Activated naive CD8-positive, alpha-beta T cell treated with anti-CD3 and anti-CD28 coated beads, Interleukin-2, amount 50 U/mL, for 24 hours (primary cell): ENCODE measurements around the gene MYH14.

Experiments used
- ATAC-seq: fragments of 150-1000 bp; cut with Tn5 transposase; one replicate; pipeline ENCODE4 v1.10.0; 2021
- DNase-seq: peaks from one replicate; pipeline ENCODE4 v3.0.0; 2021
- H3K27ac Mint-ChIP-seq: one replicate; pipeline ENCODE4 v1.8.0; 2021; ENCODE audit warnings: mild to moderate bottlenecking, mixed read lengths
- H3K27me3 Mint-ChIP-seq: one replicate; pipeline ENCODE4 v1.8.0; 2021; ENCODE audit warnings: mixed read lengths
- H3K36me3 Mint-ChIP-seq: one replicate; pipeline ENCODE4 v1.8.0; 2021; ENCODE audit warnings: low read depth, mixed read lengths
- H3K4me1 Mint-ChIP-seq: one replicate; pipeline ENCODE4 v1.8.0; 2021; ENCODE audit warnings: mixed read lengths
- H3K4me3 Mint-ChIP-seq: one replicate; pipeline ENCODE4 v1.8.0; 2021; ENCODE audit warnings: mild to moderate bottlenecking, moderate library complexity, mixed read lengths
- H3K9me3 Mint-ChIP-seq: one replicate; pipeline ENCODE4 v1.8.0; 2021; ENCODE audit warnings: mixed read lengths

MYH14 gene

GRCh38 chr19:50314724-50315708, 111.6 kb downstream of the MYH14 start:
- H3K9me3 Mint-ChIP-seq, result no peaks in the 10 kb centered on the region
- H3K27me3 Mint-ChIP-seq, result peaks cover 62% of the 10 kb centered on the region
- peaks cover 13% of the 10 kb centered on the region for H3K4me1 Mint-ChIP-seq
- H3K27ac Mint-ChIP-seq, result no peak overlapping the region
- H3K36me3 Mint-ChIP-seq, result no peaks in the 10 kb centered on the region
- ATAC-seq (no peak), DNase-seq (no peak)
- H3K4me3 Mint-ChIP-seq, result peak overlapping the region; percentile 34

GRCh38 chr19:50315773-50316448, 112.5 kb downstream of the MYH14 start:
- no peaks in the 10 kb centered on the region for H3K9me3 Mint-ChIP-seq
- peaks cover 13% of the 10 kb centered on the region for H3K4me1 Mint-ChIP-seq
- ATAC-seq (peak; percentile 79), DNase-seq (peak; percentile 58)
- peak overlapping the region; percentile 6 for H3K4me3 Mint-ChIP-seq
- H3K36me3 Mint-ChIP-seq, result no peaks in the 10 kb centered on the region
- no peak overlapping the region for H3K27ac Mint-ChIP-seq
- H3K27me3 Mint-ChIP-seq, result peaks cover 53% of the 10 kb centered on the region

GRCh38 chr19:50317115-50317514, 113.7 kb downstream of the MYH14 start:
- H3K27ac Mint-ChIP-seq, result no peak overlapping the region
- no peak overlapping the region for H3K4me3 Mint-ChIP-seq
- peaks cover 13% of the 10 kb centered on the region for H3K4me1 Mint-ChIP-seq

GRCh38 chr19:50318438-50318837, 115.0 kb downstream of the MYH14 start:
- Mint-ChIP-seq H3K27me3 (peaks cover 34% of the 10 kb centered on the region), H3K27ac (no peak overlapping the region), H3K4me3 (no peak overlapping the region), H3K36me3 (no peaks in the 10 kb centered on the region), H3K4me1 (peaks cover 13% of the 10 kb centered on the region), H3K9me3 (no peaks in the 10 kb centered on the region)
- no peak for DNase-seq
- ATAC-seq, result no peak

More at GRCh38 chr19:50317115-50317514, 113.7 kb downstream of the MYH14 start:
- Mint-ChIP-seq H3K27me3 (peaks cover 46% of the 10 kb centered on the region), H3K36me3 (no peaks in the 10 kb centered on the region), H3K9me3 (no peaks in the 10 kb centered on the region)
- DNase-seq (no peak), ATAC-seq (no peak)

- ATAC-seq (no peak), DNase-seq (no peak)
- Mint-ChIP-seq H3K36me3 (no peaks in the 10 kb centered on the region), H3K4me3 (no peak overlapping the region), H3K27me3 (peaks cover 27% of the 10 kb centered on the region), H3K9me3 (no peaks in the 10 kb centered on the region), H3K27ac (no peak overlapping the region), H3K4me1 (peaks cover 13% of the 10 kb centered on the region)
These were observed 115.7 kb downstream of the MYH14 start for GRCh38 chr19:50319156-50319555.

- Mint-ChIP-seq H3K4me3 (no peak overlapping the region), H3K4me1 (peaks cover 9% of the 10 kb centered on the region), H3K27me3 (peaks cover 29% of the 10 kb centered on the region), H3K9me3 (no peaks in the 10 kb centered on the region), H3K36me3 (no peaks in the 10 kb centered on the region), H3K27ac (no peak overlapping the region)
- ATAC-seq (no peak), DNase-seq (no peak)
These were observed 116.6 kb downstream of the MYH14 start for GRCh38 chr19:50320051-50320450.

- H3K27me3 Mint-ChIP-seq, result peaks cover 29% of the 10 kb centered on the region
- no peak for DNase-seq
- no peaks in the 10 kb centered on the region for H3K36me3 Mint-ChIP-seq
- H3K27ac Mint-ChIP-seq, result no peak overlapping the region
- no peaks in the 10 kb centered on the region for H3K9me3 Mint-ChIP-seq
- no peak for ATAC-seq
- peaks cover 8% of the 10 kb centered on the region for H3K4me1 Mint-ChIP-seq
- H3K4me3 Mint-ChIP-seq, result no peak overlapping the region
These were observed 117.2 kb downstream of the MYH14 start for GRCh38 chr19:50320596-50320995.

- H3K27ac Mint-ChIP-seq, result no peak overlapping the region
- DNase-seq, result no peak
- ATAC-seq, result no peak
- H3K9me3 Mint-ChIP-seq, result no peaks in the 10 kb centered on the region
- H3K4me1 Mint-ChIP-seq, result peaks cover 5% of the 10 kb centered on the region
- H3K4me3 Mint-ChIP-seq, result no peak overlapping the region
- no peaks in the 10 kb centered on the region for H3K36me3 Mint-ChIP-seq
- H3K27me3 Mint-ChIP-seq, result peaks cover 32% of the 10 kb centered on the region
These were observed 118.4 kb downstream of the MYH14 start for GRCh38 chr19:50321831-50322230.

GRCh38 chr19:50322234-50322633, 118.8 kb downstream of the MYH14 start:
- H3K4me3 Mint-ChIP-seq, result no peak overlapping the region
- H3K27ac Mint-ChIP-seq, result no peak overlapping the region
- no peaks in the 10 kb centered on the region for H3K9me3 Mint-ChIP-seq
- peaks cover 9% of the 10 kb centered on the region for H3K4me1 Mint-ChIP-seq
- no peaks in the 10 kb centered on the region for H3K36me3 Mint-ChIP-seq
- peaks cover 36% of the 10 kb centered on the region for H3K27me3 Mint-ChIP-seq
- no peak for DNase-seq
- ATAC-seq, result no peak

- H3K4me1 Mint-ChIP-seq, result peaks cover 14% of the 10 kb centered on the region
- H3K27me3 Mint-ChIP-seq, result peaks cover 35% of the 10 kb centered on the region
- peaks cover 2% of the 10 kb centered on the region for H3K36me3 Mint-ChIP-seq
- no peak overlapping the region for H3K4me3 Mint-ChIP-seq
- H3K27ac Mint-ChIP-seq, result no peak overlapping the region
- DNase-seq, result no peak
- no peak for ATAC-seq
- no peaks in the 10 kb centered on the region for H3K9me3 Mint-ChIP-seq
These were observed 119.7 kb downstream of the MYH14 start for GRCh38 chr19:50322931-50323781.

GRCh38 chr19:50323782-50324133, 120.3 kb downstream of the MYH14 start:
- Mint-ChIP-seq H3K36me3 (peaks cover 2% of the 10 kb centered on the region), H3K4me1 (peaks cover 14% of the 10 kb centered on the region), H3K4me3 (no peak overlapping the region), H3K9me3 (no peaks in the 10 kb centered on the region), H3K27me3 (peaks cover 35% of the 10 kb centered on the region), H3K27ac (no peak overlapping the region)
- ATAC-seq (no peak), DNase-seq (no peak)

- Mint-ChIP-seq H3K9me3 (peaks cover under 1% of the 10 kb centered on the region), H3K4me1 (peaks cover 15% of the 10 kb centered on the region), H3K27ac (no peak overlapping the region), H3K4me3 (no peak overlapping the region), H3K36me3 (peaks cover 2% of the 10 kb centered on the region), H3K27me3 (peaks cover 33% of the 10 kb centered on the region)
- DNase-seq (no peak), ATAC-seq (no peak)
These were observed 120.9 kb downstream of the MYH14 start for GRCh38 chr19:50324331-50324730.

GRCh38 chr19:50325310-50326100, 122.1 kb downstream of the MYH14 start:
- Mint-ChIP-seq H3K4me1 (peaks cover 25% of the 10 kb centered on the region), H3K4me3 (no peak overlapping the region), H3K36me3 (peaks cover 8% of the 10 kb centered on the region), H3K9me3 (peaks cover 5% of the 10 kb centered on the region), H3K27ac (no peak overlapping the region), H3K27me3 (peaks cover 43% of the 10 kb centered on the region)
- peak; percentile 78 for DNase-seq
- ATAC-seq, result peak; percentile 42
